RWPE1 (cell line): ENCODE data around the gene ANO1.

ENCODE experiments used
- CTCF ChIA-PET: fragments of 350-600 bp; sonication (Branson Sonifier 250); formaldehyde crosslinking; extraction: SDS; loops from one replicate; lab custom pipeline; 2021; lab: Yijun Ruan, JAX
- POLR2A ChIA-PET: fragments of 400-600 bp; formaldehyde crosslinking; extraction: SDS; loops from one replicate; lab custom pipeline; 2020; ENCODE audit warnings: antibody characterized with exemption; ENCODE audit not compliant: low non-redundant PET; lab: Yijun Ruan, JAX
- DNase-seq: peaks from one replicate; pipeline ENCODE4 v3.0.0; 2012; ENCODE audit warnings: low spot score
- H3K27ac ChIP-seq: fragments of 450-650 bp; 2 replicates; pipeline ENCODE4 v1.5.1; 2017
- TF ChIP-seq, protein P1 (sequence below): fragments of 450-650 bp; conservative IDR thresholded peaks from 2 replicates; pipeline ENCODE4 v1.5.1; 2017; ENCODE audit warnings: low read depth, mild to moderate bottlenecking

ANO1 gene

GRCh38 chr11:70078095-70078780 is at the start of gene ANO1:
ANO1 (plus strand) TSS chr11:70078317; CDS start chr11:70078607, 290 bp downstream.
- TF ChIP-seq, protein P1, sequence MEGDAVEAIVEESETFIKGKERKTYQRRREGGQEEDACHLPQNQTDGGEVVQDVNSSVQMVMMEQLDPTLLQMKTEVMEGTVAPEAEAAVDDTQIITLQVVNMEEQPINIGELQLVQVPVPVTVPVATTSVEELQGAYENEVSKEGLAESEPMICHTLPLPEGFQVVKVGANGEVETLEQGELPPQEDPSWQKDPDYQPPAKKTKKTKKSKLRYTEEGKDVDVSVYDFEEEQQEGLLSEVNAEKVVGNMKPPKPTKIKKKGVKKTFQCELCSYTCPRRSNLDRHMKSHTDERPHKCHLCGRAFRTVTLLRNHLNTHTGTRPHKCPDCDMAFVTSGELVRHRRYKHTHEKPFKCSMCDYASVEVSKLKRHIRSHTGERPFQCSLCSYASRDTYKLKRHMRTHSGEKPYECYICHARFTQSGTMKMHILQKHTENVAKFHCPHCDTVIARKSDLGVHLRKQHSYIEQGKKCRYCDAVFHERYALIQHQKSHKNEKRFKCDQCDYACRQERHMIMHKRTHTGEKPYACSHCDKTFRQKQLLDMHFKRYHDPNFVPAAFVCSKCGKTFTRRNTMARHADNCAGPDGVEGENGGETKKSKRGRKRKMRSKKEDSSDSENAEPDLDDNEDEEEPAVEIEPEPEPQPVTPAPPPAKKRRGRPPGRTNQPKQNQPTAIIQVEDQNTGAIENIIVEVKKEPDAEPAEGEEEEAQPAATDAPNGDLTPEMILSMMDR: no peak
- H3K27ac ChIP-seq: no peak within 1 kb of the TSS
- ChIA-PET POLR2A (no interaction called here), CTCF (interaction anchor here (0.7 to 0.8 kb wide), 2 partner anchors 95 to 168 kb away, joined by 3 to 4 read pairs; no protein-coding TSS in a partner anchor)
- no peak for DNase-seq

GRCh38 chr11:70029115-70029860 is 48.8 kb upstream of the ANO1 start:
- no peak overlapping the region for H3K27ac ChIP-seq
- DNase-seq: no peak
- ChIA-PET POLR2A (no interaction called here), CTCF (no interaction called here)
- TF ChIP-seq, protein P1: no peak

DNA sequence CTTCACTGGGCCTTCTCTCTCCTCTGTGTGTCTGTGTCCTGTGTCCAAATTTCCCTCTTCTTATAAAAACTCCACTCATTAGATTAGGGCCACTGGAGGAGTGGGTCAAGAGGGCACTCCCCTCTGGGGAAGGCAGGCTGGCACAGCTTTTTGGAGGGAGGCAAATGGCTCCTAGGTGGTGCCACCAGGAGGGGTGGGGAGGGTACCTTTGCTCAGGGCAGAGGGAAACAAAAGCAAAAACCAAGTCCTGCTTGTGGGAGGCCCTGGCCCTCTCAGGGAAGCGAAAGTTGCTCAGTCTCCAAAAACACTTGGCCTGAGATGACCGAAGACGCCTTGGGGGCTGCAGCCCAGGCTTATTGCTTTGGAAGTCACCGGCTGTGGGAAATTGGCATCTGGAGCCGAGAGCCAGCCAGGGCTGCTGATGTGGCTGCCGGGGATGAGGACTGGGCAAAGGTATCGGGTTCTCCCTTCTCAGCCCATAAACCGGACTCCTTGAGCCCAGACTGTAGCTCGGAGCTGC is 48.2 kb upstream of the ANO1 start:
- no peak overlapping the region for H3K27ac ChIP-seq

DNA sequence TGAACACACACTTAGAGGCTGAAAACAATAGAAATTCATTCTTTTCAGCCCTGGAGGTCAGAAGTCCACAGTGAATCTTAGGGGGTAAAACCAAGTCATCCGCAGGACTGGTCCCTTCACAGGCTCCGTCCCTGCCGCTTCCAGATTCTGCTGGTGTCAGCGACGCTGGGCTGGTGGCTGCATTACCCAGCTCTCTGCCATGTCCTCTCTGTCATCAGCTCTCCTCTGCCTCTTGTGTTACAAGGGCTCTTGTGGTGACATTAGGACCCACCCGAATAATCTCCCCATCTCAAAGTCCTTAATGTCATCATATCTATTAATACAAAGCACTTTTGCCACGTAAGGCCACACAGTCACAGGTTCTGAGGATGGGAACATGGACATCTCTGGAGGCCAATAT is 47.7 kb upstream of the ANO1 start:
- ChIA-PET CTCF (interaction anchor here (0.6 kb wide), 2 partner anchors 17 to 628 kb away, joined by 3 to 4 read pairs; no protein-coding TSS in a partner anchor), POLR2A (no interaction called here)
- DNase-seq: no peak

More for the DNA sequence above, 48.2 kb upstream of the ANO1 start:
- POLR2A ChIA-PET: no interaction called here
- CTCF ChIA-PET: no interaction called here
- no peak for DNase-seq
- TF ChIP-seq, protein P1: no peak

DNA sequence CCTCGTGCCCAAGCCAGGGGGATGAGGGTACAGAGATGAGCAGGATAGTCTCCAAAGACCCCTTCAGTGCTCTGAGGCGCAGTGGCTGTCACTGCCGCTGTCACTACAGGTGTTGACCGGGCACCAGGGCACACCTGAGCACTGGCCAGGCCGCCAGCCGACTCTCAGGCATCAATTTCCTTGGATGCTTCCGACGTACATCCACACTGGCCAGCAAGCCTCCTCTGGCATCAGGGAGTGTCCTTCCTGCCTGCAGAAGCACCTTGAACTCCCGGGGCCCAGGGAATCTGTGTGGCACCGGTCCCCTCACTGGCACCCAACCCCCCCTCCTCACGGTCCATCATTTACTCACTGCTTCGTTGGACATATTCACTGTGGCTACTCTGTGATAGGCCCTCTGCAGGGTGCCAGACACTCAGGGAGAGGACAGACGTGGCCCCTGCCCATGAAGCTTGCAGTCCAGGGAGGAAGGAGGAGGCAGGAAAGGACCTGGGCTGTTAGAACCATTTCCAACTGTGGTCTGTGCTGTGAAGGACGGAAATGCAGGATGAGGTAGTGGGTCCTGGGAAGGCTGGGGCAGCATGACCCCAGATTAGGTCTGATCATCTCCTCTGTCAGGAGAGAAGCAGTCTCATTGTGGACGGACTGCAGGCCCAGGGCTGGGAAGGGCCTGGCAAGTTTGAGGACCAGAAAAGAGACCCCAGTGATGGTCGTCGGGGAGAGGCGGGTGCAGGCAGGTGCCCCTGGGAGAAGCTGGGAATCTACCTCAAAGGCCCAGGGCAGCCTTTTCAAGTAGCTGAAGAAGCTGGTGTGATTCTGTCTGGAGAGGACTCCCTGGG is 46.3 kb upstream of the ANO1 start:
- ChIA-PET POLR2A (no interaction called here), CTCF (interaction anchor here (0.6 kb wide), 1 partner anchor 151 kb away, joined by 3 read pairs; no protein-coding TSS in a partner anchor)
- DNase-seq: no peak
- H3K27ac ChIP-seq: no peak overlapping the region
- TF ChIP-seq, protein P1: no peak

More for the DNA sequence above, 47.7 kb upstream of the ANO1 start:
- H3K27ac ChIP-seq: no peak overlapping the region
- TF ChIP-seq, protein P1: no peak

DNA sequence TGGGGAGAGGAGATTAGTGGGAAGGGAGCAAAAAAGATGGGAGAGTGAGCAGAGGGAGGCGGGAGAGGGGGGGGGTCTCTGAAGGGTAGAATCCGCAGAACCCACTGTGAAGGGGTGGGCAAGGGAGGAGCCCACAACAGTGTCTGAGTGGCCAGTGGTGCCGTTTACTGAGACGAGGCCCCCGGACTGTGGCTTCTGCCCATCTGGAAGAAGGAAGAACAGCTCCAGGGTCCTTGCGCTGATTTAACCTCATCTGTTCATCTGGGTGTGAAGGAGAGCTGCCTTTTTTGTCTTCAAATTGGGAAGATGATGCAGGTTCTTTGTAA is 45.7 kb upstream of the ANO1 start:
- no peak overlapping the region for H3K27ac ChIP-seq
- DNase-seq: no peak
- POLR2A ChIA-PET: no interaction called here
- CTCF ChIA-PET: interaction anchor here (0.6 kb wide), 1 partner anchor 152 kb away, joined by 3 read pairs; no protein-coding TSS in a partner anchor
- TF ChIP-seq, protein P1: no peak
